HepG2 (cell line): ENCODE data around the gene ALPK1. TPM values are rescaled to one million over a fixed set of nuclear protein-coding genes. Genes with fewer than 3 reads are reported as not detected.

Source experiments
- ATF1 ChIP-seq: IDR thresholded peaks from 2 replicates; pipeline ENCODE4 v1.6.1; 2016; ENCODE audit warnings: mild to moderate bottlenecking, control low read depth
- BORCS8-MEF2B ChIP-seq: sonication (generic); formaldehyde crosslinking; IDR thresholded peaks from 2 replicates; pipeline ENCODE4 v1.8.0; 2022; ENCODE audit warnings: mild to moderate bottlenecking, missing genetic modification reagents
- CBX5 ChIP-seq: sonication (generic); formaldehyde crosslinking; IDR thresholded peaks from 2 replicates; pipeline ENCODE4 v1.4.0; 2020; ENCODE audit warnings: missing genetic modification reagents, borderline replicate concordance
- EED ChIP-seq: sonication (generic); formaldehyde crosslinking; IDR thresholded peaks from 2 replicates; pipeline ENCODE4 v1.5.0; 2020; ENCODE audit warnings: mild to moderate bottlenecking, missing genetic modification reagents
- ETS1 ChIP-seq: sonication (generic); formaldehyde crosslinking; IDR thresholded peaks from 2 replicates; pipeline ENCODE4 v1.4.0; 2020; ENCODE audit warnings: missing genetic modification reagents
- HDAC2 ChIP-seq: sonication (generic); formaldehyde crosslinking; IDR thresholded peaks from 2 replicates; pipeline ENCODE4 v1.4.0; 2020; ENCODE audit warnings: missing genetic modification reagents
- HOXA9 ChIP-seq: sonication (generic); formaldehyde crosslinking; IDR thresholded peaks from 2 replicates; pipeline ENCODE4 v1.8.1; 2022; ENCODE audit warnings: missing genetic modification reagents, mild to moderate bottlenecking, moderate library complexity, borderline replicate concordance
- MYC ChIP-seq: sonication (generic); formaldehyde crosslinking; IDR thresholded peaks from 2 replicates; pipeline ENCODE4 v1.9.0; 2021; ENCODE audit warnings: missing genetic modification reagents, borderline replicate concordance
- NONO ChIP-seq, 2 experiments: fragments of 450-650 bp in 1 of 2; sonication (generic) in 1 of 2; formaldehyde crosslinking in 1 of 2; IDR thresholded peaks in 1 of 2; conservative IDR thresholded peaks in 1 of 2; 2 replicates each; pipeline versions ENCODE4 v1.6.1 to v1.8.0; 2017 to 2022; ENCODE audit warnings: mild to moderate bottlenecking in 1 of 2, missing genetic modification reagents in 1 of 2, moderate library complexity in 1 of 2
- PPARG ChIP-seq: conservative IDR thresholded peaks from 2 replicates; pipeline ENCODE4 v1.6.1; 2016; ENCODE audit warnings: missing biosample characterization, missing genetic modification reagents
- REPIN1 ChIP-seq: sonication (generic); formaldehyde crosslinking; IDR thresholded peaks from 2 replicates; pipeline ENCODE4 v1.8.0; 2022; ENCODE audit warnings: missing genetic modification reagents, low read depth, mild to moderate bottlenecking, borderline replicate concordance
- STAG1 ChIP-seq: sonication (generic); formaldehyde crosslinking; IDR thresholded peaks from 2 replicates; pipeline ENCODE4 v1.4.0; 2020; ENCODE audit warnings: missing genetic modification reagents
- ZNF609 ChIP-seq: sonication (generic); formaldehyde crosslinking; IDR thresholded peaks from 2 replicates; pipeline ENCODE4 v1.4.0; 2020; ENCODE audit warnings: mild to moderate bottlenecking, missing genetic modification reagents, borderline replicate concordance
- ZNF800 ChIP-seq: sonication (generic); formaldehyde crosslinking; IDR thresholded peaks from 2 replicates; pipeline ENCODE4 v1.4.0; 2020; ENCODE audit warnings: missing genetic modification reagents
- ZNF883 ChIP-seq: sonication (generic); formaldehyde crosslinking; IDR thresholded peaks from 2 replicates; pipeline ENCODE4 v1.5.1; 2020; ENCODE audit warnings: mild to moderate bottlenecking, missing genetic modification reagents; ENCODE audit errors: not compliant biosample characterization
- polyA plus RNA-seq, 8 experiments: library from polyadenylated mRNA; depleted of rRNA in 3 of 8; stranded (reverse) in 7 of 8; unstranded in 1 of 8; fragments of >200 nt; fragmentation: Illumina TruSeq in 4 of 8; extraction: Trizol in 4 of 8; gene quantifications; 2 replicates each; pipeline versions ENCODE4 v1.2.1 to v1.2.3, GENCODE V29; 2011 to 2016; ENCODE audit warnings: low read depth in 4 of 8, missing spikeins in 1 of 8, mixed read lengths in 1 of 8; ENCODE audit not compliant: insufficient read depth in 1 of 8
- total RNA-seq, 5 experiments: library from RNA; depleted of rRNA; stranded (reverse); fragments of >200 nt; fragmentation: Illumina TruSeq; extraction: Trizol; gene quantifications; 2 replicates each; pipeline ENCODE4 v1.2.3, GENCODE V29; 2016; ENCODE audit warnings: low read depth in 1 of 5
- TF ChIP-seq, protein P1 (sequence below): sonication (generic); formaldehyde crosslinking; IDR thresholded peaks from 2 replicates; pipeline ENCODE4 v1.8.1; 2023; ENCODE audit warnings: mild to moderate bottlenecking, missing genetic modification reagents
- TF ChIP-seq, protein P2 (sequence below): sonication (generic); formaldehyde crosslinking; IDR thresholded peaks from 2 replicates; pipeline ENCODE4 v1.4.0; 2020; ENCODE audit warnings: mild to moderate bottlenecking, missing genetic modification reagents
- TF ChIP-seq, protein P3 (sequence below): IDR thresholded peaks from 2 replicates; pipeline ENCODE4 v1.6.1; 2016

The ALPK1 gene
- total and polyA plus RNA-seq, 2 of the 13 experiments (the other 11 are each of a cell fraction or from before 2014, with no cell fraction given): 0.61 to 1.3 TPM

GRCh38 chr4:112348488-112349158 is 51.5 kb downstream of the ALPK1 start (continued):
- no peak for TF ChIP-seq ZNF800 (CRISPR knock-in tag)
- no peak for TF ChIP-seq PPARG (CRISPR knock-in tag)
- no peak for TF ChIP-seq HOXA9 (CRISPR knock-in tag)
- peak; percentile 77; the same call in 1 of the 2 replicates for TF ChIP-seq BORCS8-MEF2B (CRISPR knock-in tag)
- no peak for TF ChIP-seq ETS1 (CRISPR knock-in tag)
- no peak for TF ChIP-seq ZNF609 (CRISPR knock-in tag)
- no peak for TF ChIP-seq HDAC2 (CRISPR knock-in tag)
- 0 out of 2 replicates have a peak, but pooled peaks have one; percentile 25 for TF ChIP-seq EED (CRISPR knock-in tag)
- no peak for TF ChIP-seq CBX5 (CRISPR knock-in tag)
- TF ChIP-seq, protein P1, sequence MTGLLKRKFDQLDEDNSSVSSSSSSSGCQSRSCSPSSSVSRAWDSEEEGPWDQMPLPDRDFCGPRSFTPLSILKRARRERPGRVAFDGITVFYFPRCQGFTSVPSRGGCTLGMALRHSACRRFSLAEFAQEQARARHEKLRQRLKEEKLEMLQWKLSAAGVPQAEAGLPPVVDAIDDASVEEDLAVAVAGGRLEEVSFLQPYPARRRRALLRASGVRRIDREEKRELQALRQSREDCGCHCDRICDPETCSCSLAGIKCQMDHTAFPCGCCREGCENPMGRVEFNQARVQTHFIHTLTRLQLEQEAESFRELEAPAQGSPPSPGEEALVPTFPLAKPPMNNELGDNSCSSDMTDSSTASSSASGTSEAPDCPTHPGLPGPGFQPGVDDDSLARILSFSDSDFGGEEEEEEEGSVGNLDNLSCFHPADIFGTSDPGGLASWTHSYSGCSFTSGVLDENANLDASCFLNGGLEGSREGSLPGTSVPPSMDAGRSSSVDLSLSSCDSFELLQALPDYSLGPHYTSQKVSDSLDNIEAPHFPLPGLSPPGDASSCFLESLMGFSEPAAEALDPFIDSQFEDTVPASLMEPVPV (CRISPR knock-in tag): 0 out of 2 replicates have a peak, but pooled peaks have one; percentile 56
- no peak for TF ChIP-seq NONO (IDR thresholded peaks at IDR 0.05)
- TF ChIP-seq NONO (CRISPR knock-in tag; conservative IDR thresholded peaks at IDR 0.05): no peak
- TF ChIP-seq STAG1: peak; percentile 61
- peak; percentile 62; the same call in 1 of the 2 replicates for TF ChIP-seq MYC (CRISPR knock-in tag)
- TF ChIP-seq REPIN1 (CRISPR knock-in tag): peak; percentile 60; the same call in 1 of the 2 replicates
- no peak for TF ChIP-seq ATF1 (CRISPR knock-in tag)
- TF ChIP-seq, protein P2, sequence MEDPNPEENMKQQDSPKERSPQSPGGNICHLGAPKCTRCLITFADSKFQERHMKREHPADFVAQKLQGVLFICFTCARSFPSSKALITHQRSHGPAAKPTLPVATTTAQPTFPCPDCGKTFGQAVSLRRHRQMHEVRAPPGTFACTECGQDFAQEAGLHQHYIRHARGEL (CRISPR knock-in tag): no peak
- TF ChIP-seq, protein P3, sequence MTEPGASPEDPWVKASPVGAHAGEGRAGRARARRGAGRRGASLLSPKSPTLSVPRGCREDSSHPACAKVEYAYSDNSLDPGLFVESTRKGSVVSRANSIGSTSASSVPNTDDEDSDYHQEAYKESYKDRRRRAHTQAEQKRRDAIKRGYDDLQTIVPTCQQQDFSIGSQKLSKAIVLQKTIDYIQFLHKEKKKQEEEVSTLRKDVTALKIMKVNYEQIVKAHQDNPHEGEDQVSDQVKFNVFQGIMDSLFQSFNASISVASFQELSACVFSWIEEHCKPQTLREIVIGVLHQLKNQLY (CRISPR knock-in tag): no peak
- TF ChIP-seq ZNF883 (CRISPR knock-in tag): no peak
